Testis (tissue), 5 donors: ENCODE results near the gene GSKIP. TPM values are rescaled to one million over a fixed set of nuclear protein-coding genes. Genes with fewer than 3 reads are reported as not detected.
A peak's percentile ranks its signal among the peaks of the same experiment; 100 is the strongest.

Experiments
- DNase-seq: peaks from one replicate; pipeline ENCODE4 v3.0.0-alpha.2; 2019
- H3K27ac ChIP-seq, 2 donors: fragments of 200-600 bp; sonication (generic); one replicate each; pipeline ENCODE4 v1.5.1; 2019
- H3K27me3 ChIP-seq: fragments of 200-600 bp; sonication (generic); one replicate; pipeline ENCODE4 v1.5.1; 2019
- H3K36me3 ChIP-seq: fragments of 200-600 bp; sonication (generic); one replicate; pipeline ENCODE4 v1.5.1; 2017; ENCODE audit warnings: low read depth; ENCODE audit errors: missing control alignments
- H3K4me1 ChIP-seq: fragments of 200-600 bp; sonication (generic); one replicate; pipeline ENCODE4 v1.5.1; 2019
- H3K4me3 ChIP-seq, 2 donors: fragments of 200-600 bp; sonication (generic); one replicate each; pipeline ENCODE4 v1.5.1; 2017 to 2019
- H3K9me3 ChIP-seq: fragments of 200-600 bp; sonication (generic); one replicate; pipeline ENCODE4 v1.5.1; 2017
- CTCF ChIP-seq, 3 experiments: fragments of 450-650 bp in 2 of 3; fragments of 200-600 bp in 1 of 3; sonication (generic) in 1 of 3; IDR thresholded peaks; one replicate each; pipeline ENCODE4 v1.5.1; 2016 to 2019; ENCODE audit warnings: antibody characterized with exemption in 3 of 3, mild to moderate bottlenecking in 2 of 3, moderate library complexity in 1 of 3
- POLR2A ChIP-seq: fragments of 450-650 bp; IDR thresholded peaks from one replicate; pipeline ENCODE4 v1.6.1; 2017; ENCODE audit warnings: antibody characterized with exemption, mild to moderate bottlenecking, moderate library complexity
- WGBS, 2 donors: methylation state at CpG; one replicate each; pipeline ENCODE4 v1.1.5; 2018; 5-methylcytosine and 5-hydroxymethylcytosine counted together
- intact Hi-C: fragments of 100-400 bp; cut with DNase I; formaldehyde crosslinking; loops from one replicate; pipeline ENCODE4 v1.15.1; 2023; ENCODE audit warnings: low total_unique reads
- long read RNA-seq, 2 donors: transcript quantifications; one replicate each; lab custom pipeline, GENCODE V29; 2026
- polyA plus RNA-seq: library from polyadenylated mRNA; stranded (reverse); fragments of 350-450 nt; fragmentation: Illumina TruSeq; extraction: RNeasy Lipid Tissue Mini Kit (QIAGEN cat#74804); gene quantifications from one replicate; pipeline ENCODE4 v1.2.3, GENCODE V29; 2014; ENCODE audit warnings: low read depth, low replicate concordance; ENCODE audit not compliant: insufficient read depth
- total RNA-seq, 2 donors: library from RNA; depleted of rRNA; stranded (reverse); fragments of >200 nt; gene quantifications; one replicate each; pipeline ENCODE4 v1.2.3, GENCODE V29; 2016

Gene GSKIP, protein sequence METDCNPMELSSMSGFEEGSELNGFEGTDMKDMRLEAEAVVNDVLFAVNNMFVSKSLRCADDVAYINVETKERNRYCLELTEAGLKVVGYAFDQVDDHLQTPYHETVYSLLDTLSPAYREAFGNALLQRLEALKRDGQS
- total RNA-seq (10 to 100 TPM; 11.2 to 25.4 TPM), polyA plus RNA-seq (68.3 TPM)
- long read RNA-seq, donor 1, transcript GSKIP-205 (4 exons, 2,218 nt), result major isoform, 5 of 6 reads
- long read RNA-seq, donor 1, partial matches to known transcripts, result 0 of 6 reads
- long read RNA-seq, donor 1, other reads (novel, unspliced or antisense), result 0 of 6 reads
- long read RNA-seq, donor 2, result 0 reads

DNA sequence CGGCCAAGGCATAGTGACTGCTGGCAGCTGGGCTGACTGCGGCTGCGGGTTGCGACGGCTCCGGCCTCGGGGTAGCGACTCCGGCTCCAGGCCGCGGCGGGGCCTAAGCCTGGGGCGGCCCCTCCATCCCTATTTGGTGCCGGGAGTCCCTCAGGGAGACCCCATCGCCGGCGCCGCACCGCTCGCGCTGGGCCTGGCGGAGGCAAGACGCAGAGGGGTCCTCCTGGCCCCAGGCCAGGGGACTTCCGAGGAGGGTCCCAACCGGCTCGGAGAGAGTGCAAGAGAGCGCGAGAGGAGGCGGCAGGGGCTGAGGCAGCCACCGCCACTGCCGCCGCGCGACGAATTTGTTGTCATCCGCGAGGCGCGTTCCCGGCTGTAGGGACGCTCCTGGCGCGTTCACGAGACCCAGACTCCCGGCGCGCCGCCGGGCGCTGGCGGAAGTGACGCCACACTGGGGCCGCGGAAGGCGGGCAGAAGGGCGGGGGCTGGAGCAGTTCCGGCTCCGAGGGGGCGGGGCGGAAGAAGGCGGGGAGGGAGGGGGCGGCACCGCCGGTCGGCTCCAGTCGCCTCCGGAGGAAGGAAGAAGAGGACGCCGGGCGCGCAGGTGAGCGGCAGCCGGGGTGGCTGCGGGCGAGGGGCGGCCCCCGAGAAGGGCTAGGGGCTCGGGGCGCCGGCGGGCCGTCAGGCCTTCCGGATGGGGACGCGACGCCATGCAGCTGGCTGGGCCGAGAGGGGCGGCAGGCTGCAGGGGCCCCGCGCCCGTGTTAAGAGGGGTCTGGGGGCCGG is at the start of gene GSKIP, which contains the start of gene ATG2B:
TSS of gene GSKIP (plus strand) at position 562 of the 786 bp plus-strand sequence. CDS start 18,722 bp downstream, outside the sequence.
TSS of gene ATG2B (minus strand) at position 377 of the 786 bp plus-strand sequence. CDS start at position 12, 365 bp downstream.
- no peaks in the 10 kb centered on the region for H3K27me3 ChIP-seq
- intact Hi-C loops, result no loop called here
- peak within 1 kb of the TSS; percentile 88 to 100 for H3K4me3 ChIP-seq
- 0 to 1% methylated on average over 1 to 80 of the region's 92 CpGs for WGBS, 2 donors
- no peaks in the 10 kb centered on the region for H3K36me3 ChIP-seq
- H3K27ac ChIP-seq, result peak within 1 kb of the TSS; percentile 91 to 95
- H3K9me3 ChIP-seq, result no peaks in the 10 kb centered on the region
- peak; percentile 96 for DNase-seq
- peaks cover 12% of the 10 kb centered on the region for H3K4me1 ChIP-seq
- no peak for TF ChIP-seq POLR2A
- no peak for TF ChIP-seq CTCF (IDR thresholded peaks at IDR 0.05)

- no peak for DNase-seq
- H3K27ac ChIP-seq, result no peak overlapping the region
- H3K4me3 ChIP-seq, result no peak overlapping the region
- no peaks in the 10 kb centered on the region for H3K9me3 ChIP-seq
- intact Hi-C loops, result no loop called here
- 93 to 98% methylated on average over 3 of the region's 3 CpGs for WGBS, 2 donors
- H3K36me3 ChIP-seq, result no peaks in the 10 kb centered on the region
- TF ChIP-seq CTCF (IDR thresholded peaks at IDR 0.05) (no peak), POLR2A (no peak)
- H3K27me3 ChIP-seq, result no peaks in the 10 kb centered on the region
- no peaks in the 10 kb centered on the region for H3K4me1 ChIP-seq
Observed at GRCh38 chr14:96316087-96316486, 47.2 kb upstream of the GSKIP start.

GRCh38 chr14:96318836-96319235 is 44.5 kb upstream of the GSKIP start:
- Histone ChIP-seq H3K4me1 (no peaks in the 10 kb centered on the region), H3K9me3 (no peaks in the 10 kb centered on the region), H3K27me3 (no peaks in the 10 kb centered on the region), H3K4me3 (no peak overlapping the region), H3K27ac (no peak overlapping the region), H3K36me3 (no peaks in the 10 kb centered on the region)
- WGBS, 2 donors, result 85 to 89% methylated on average over 9 of the region's 9 CpGs
- DNase-seq, result no peak
- intact Hi-C loops, result no loop called here
- no peak for TF ChIP-seq POLR2A
- TF ChIP-seq CTCF (IDR thresholded peaks at IDR 0.05), result no peak

GRCh38 chr14:96320605-96321004 is 42.7 kb upstream of the GSKIP start:
- no peaks in the 10 kb centered on the region for H3K27me3 ChIP-seq
- no peak overlapping the region for H3K27ac ChIP-seq
- no peak for DNase-seq
- WGBS, 2 donors, result 93 to 97% methylated on average over 1 of the region's 1 CpG
- H3K9me3 ChIP-seq, result no peaks in the 10 kb centered on the region
- H3K36me3 ChIP-seq, result no peaks in the 10 kb centered on the region
- H3K4me1 ChIP-seq, result no peaks in the 10 kb centered on the region
- no peak for TF ChIP-seq POLR2A
- TF ChIP-seq CTCF (IDR thresholded peaks at IDR 0.05), result no peak
- intact Hi-C loops, result no loop called here
- no peak overlapping the region for H3K4me3 ChIP-seq
